Endothelial cell of umbilical vein (primary cell): ENCODE data around the gene DST. TPM values are rescaled to one million over a fixed set of nuclear protein-coding genes. Genes with fewer than 3 reads are reported as not detected.
A peak's percentile ranks its signal among the peaks of the same experiment; 100 is the strongest.

Source experiments
- BruUV-seq: library from RNA; stranded (reverse); fragments of 400-500 nt; replicated peaks from 2 replicates; lab custom pipeline; 2021; lab: Mats Ljungman, UMichigan
- CTCF ChIA-PET: fragments of 300-600, 350-600 bp; sonication (Branson Sonifier 250); formaldehyde crosslinking; loops from one replicate; lab custom pipeline; 2021; ENCODE audit warnings: antibody characterized with exemption, inconsistent platforms; lab: Charles Lee
- POLR2A ChIA-PET: fragments of 300-600, 350-600 bp; sonication (Branson Sonifier 250); formaldehyde crosslinking; loops from one replicate; lab custom pipeline; 2021; ENCODE audit warnings: antibody characterized with exemption, inconsistent platforms; lab: Charles Lee
- DNase-seq: peaks from one replicate; pipeline ENCODE4 v3.0.0-alpha.2; 2011; ENCODE audit warnings: low read depth, low spot score
- FAIRE-seq: peaks from 2 replicates; lab custom pipeline; 2011; peaks lifted over from hg19 to GRCh38; lab: Jason Lieb, UNC
- H2AFZ ChIP-seq: 2 replicates; pipeline ENCODE4 v1.6.0; 2012; ENCODE audit warnings: low read depth, low read length, control low read depth, inconsistent platforms
- H3K27ac ChIP-seq: 2 replicates; pipeline ENCODE4 v1.5.1; 2011; ENCODE audit warnings: low read depth, mild to moderate bottlenecking, control low read depth, low read length, moderate library complexity; ENCODE audit not compliant: insufficient read depth
- H3K27me3 ChIP-seq, 2 experiments: 2 replicates each; pipeline versions ENCODE4 v1.6.0 to v1.6.1; 2011; ENCODE audit warnings: low read length in 2 of 2, mixed read lengths in 1 of 2; ENCODE audit not compliant: control insufficient read depth in 2 of 2, insufficient read depth in 2 of 2
- H3K36me3 ChIP-seq, 2 experiments: 2 replicates in 1 of 2; 3 replicates in 1 of 2; pipeline ENCODE4 v1.5.1; 2011; ENCODE audit warnings: low read length in 2 of 2, mild to moderate bottlenecking in 1 of 2, moderate library complexity in 1 of 2; ENCODE audit not compliant: control insufficient read depth in 2 of 2, insufficient read depth in 2 of 2; ENCODE audit errors: extremely low read depth in 1 of 2
- H3K4me1 ChIP-seq: 3 replicates; pipeline ENCODE4 v1.5.1; 2011; ENCODE audit warnings: mild to moderate bottlenecking, low read length; ENCODE audit not compliant: control insufficient read depth, insufficient read depth; ENCODE audit errors: extremely low read depth
- H3K4me2 ChIP-seq: 2 replicates; pipeline ENCODE4 v1.6.1; 2011; ENCODE audit warnings: low read length, control low read depth, mixed read lengths; ENCODE audit not compliant: insufficient read depth
- H3K4me3 ChIP-seq, 3 experiments: fragments of 200-600 bp in 1 of 3; sonication (generic), shearing (Covaris generic) in 1 of 3; replicated peaks in 1 of 3; 2 replicates each; pipeline ENCODE4 v1.5.1; 2011 to 2016; ENCODE audit warnings: control low read depth in 3 of 3, low read length in 3 of 3, mild to moderate bottlenecking in 2 of 3, inconsistent platforms in 1 of 3, low read depth in 1 of 3, moderate library complexity in 1 of 3; ENCODE audit not compliant: insufficient read depth in 1 of 3
- H3K79me2 ChIP-seq: 2 replicates; pipeline ENCODE4 v1.6.0; 2012; ENCODE audit warnings: low read length, inconsistent platforms; ENCODE audit not compliant: control insufficient read depth, insufficient read depth
- H3K9ac ChIP-seq: replicated peaks from 2 replicates; pipeline ENCODE3; 2011; ENCODE audit warnings: low read length, control low read depth; ENCODE audit not compliant: insufficient read depth; ENCODE audit errors: extremely low read depth
- H3K9me1 ChIP-seq: replicated peaks from 3 replicates; pipeline ENCODE4 v1.6.0; 2011; ENCODE audit warnings: mild to moderate bottlenecking, low read length; ENCODE audit not compliant: control insufficient read depth, insufficient read depth; ENCODE audit errors: extremely low read depth
- H3K9me3 ChIP-seq: replicated peaks from 2 replicates; pipeline ENCODE4 v1.5.1; 2012; ENCODE audit warnings: low read length, inconsistent platforms; ENCODE audit not compliant: control insufficient read depth, insufficient read depth
- H4K20me1 ChIP-seq: replicated peaks from 2 replicates; pipeline ENCODE3; 2011; ENCODE audit warnings: mild to moderate bottlenecking, low read length; ENCODE audit not compliant: control insufficient read depth, insufficient read depth; ENCODE audit errors: extremely low read depth
- EZH2 ChIP-seq: IDR thresholded peaks from 2 replicates; pipeline ENCODE4 v1.6.1; 2012; ENCODE audit warnings: borderline replicate concordance, low read depth, mild to moderate bottlenecking, moderate library complexity, low read length, inconsistent platforms; ENCODE audit not compliant: severe bottlenecking
- FOS ChIP-seq: IDR thresholded peaks from 2 replicates; pipeline ENCODE4 v1.6.1; 2011; ENCODE audit warnings: mild to moderate bottlenecking, low read length, moderate library complexity, borderline replicate concordance; ENCODE audit not compliant: insufficient read depth
- GATA2 ChIP-seq: IDR thresholded peaks from 2 replicates; pipeline ENCODE4 v1.7.0; 2011; ENCODE audit warnings: low read depth, mild to moderate bottlenecking, moderate library complexity, mixed read lengths, low read length; ENCODE audit not compliant: insufficient read length, insufficient read depth
- JUN ChIP-seq: IDR thresholded peaks from 2 replicates; pipeline ENCODE4 v1.6.1; 2011; ENCODE audit warnings: borderline replicate concordance, low read depth; ENCODE audit not compliant: insufficient read length, insufficient read depth
- MYC ChIP-seq: IDR thresholded peaks from one replicate; pipeline ENCODE4 v1.6.1; 2011; ENCODE audit warnings: mild to moderate bottlenecking, low read depth, low read length
- POLR2A ChIP-seq: IDR thresholded peaks from 2 replicates; pipeline ENCODE4 v1.6.1; 2012; ENCODE audit warnings: low read depth, mild to moderate bottlenecking, control low read depth, low read length
- POLR2AphosphoS5 ChIP-seq: IDR thresholded peaks from 2 replicates; pipeline ENCODE4 v1.6.1; 2012; ENCODE audit warnings: low read depth, mild to moderate bottlenecking, control low read depth, low read length, moderate library complexity; ENCODE audit not compliant: insufficient read depth
- dilution Hi-C: fragments of 300-500 bp; cut with MboI; formaldehyde crosslinking; loops from one replicate; pipeline ENCODE4 v1.15.0; 2019; ENCODE audit warnings: low sequenced_read_pairs; ENCODE audit not compliant: extremely low pct_ligation_motif_present
- intact Hi-C: fragments of 100-400 bp; cut with micrococcal nuclease; formaldehyde crosslinking; loops from one replicate; pipeline ENCODE4 v1.10.0; 2022
- polyA plus RNA-seq, 4 experiments: library from polyadenylated mRNA; depleted of rRNA in 3 of 4; stranded (reverse) in 3 of 4; unstranded in 1 of 4; fragments of >200 nt; gene quantifications; 2 replicates each; pipeline versions ENCODE4 v1.2.1 to v1.2.3, GENCODE V29; 2011 to 2012; ENCODE audit warnings: missing spikeins in 1 of 4
- total RNA-seq: library from RNA; stranded (reverse); gene quantifications from 2 replicates; pipeline ENCODE4 v1.2.3, GENCODE V29; 2021
- TF ChIP-seq, protein P1 (sequence below): IDR thresholded peaks from 2 replicates; pipeline ENCODE4 v1.6.1; 2011; ENCODE audit not compliant: insufficient read depth, insufficient read length
- TF ChIP-seq, protein P2 (sequence below), 2 donors: IDR thresholded peaks; 1 replicate in 1 of 2; 2 replicates in 1 of 2; pipeline ENCODE4 v1.5.1; 2011; ENCODE audit warnings: low read length in 2 of 2, mild to moderate bottlenecking in 2 of 2, moderate library complexity in 2 of 2, control low read depth in 1 of 2, inconsistent platforms in 1 of 2, low read depth in 1 of 2; ENCODE audit not compliant: insufficient read depth in 1 of 2; ENCODE audit errors: extremely low read depth in 1 of 2

DST gene
- total and polyA plus RNA-seq, 2 donors (not counting 3 experiments of a cell fraction or from before 2014, with no cell fraction given), result 62.3 to 253 TPM

DNA sequence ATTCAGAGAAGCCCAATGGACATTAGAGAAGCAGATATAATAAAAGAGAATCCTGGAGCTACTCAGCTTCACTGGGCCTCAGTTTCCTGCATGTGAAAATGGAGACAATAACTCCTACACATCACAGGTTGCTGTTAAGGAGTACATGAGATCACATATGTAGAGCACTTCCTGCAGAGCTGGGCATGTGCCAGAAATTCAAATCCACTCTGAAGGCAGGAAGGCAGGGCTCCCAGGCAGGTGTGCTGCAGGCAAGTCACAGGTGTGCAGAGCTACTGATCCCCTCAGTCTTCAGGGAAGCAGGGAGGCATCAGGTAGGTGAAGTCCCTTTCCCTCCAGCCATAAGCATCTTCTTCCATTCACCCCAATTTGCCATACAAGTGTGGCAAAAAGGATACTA lies 48.0 kb downstream of the DST start:
- Histone ChIP-seq H4K20me1 (no peaks in the 10 kb centered on the region), H3K9me3 (no peaks in the 10 kb centered on the region), H3K27me3 (no peaks in the 10 kb centered on the region), H3K4me1 (no peaks in the 10 kb centered on the region), H2AFZ (no peak overlapping the region), H3K9ac (no peak overlapping the region), H3K79me2 (no peaks in the 10 kb centered on the region), H3K27ac (no peak overlapping the region), H3K36me3 (peaks cover 13 to 15% of the 10 kb centered on the region in 2 experiments), H3K9me1 (no peaks in the 10 kb centered on the region), H3K4me2 (no peak overlapping the region), H3K4me3 (no peak overlapping the region)
- intact Hi-C loops (loop anchor here (10.0 kb wide), 2 partner anchors 610 to 1320 kb away; no protein-coding TSS in a partner anchor), dilution Hi-C loops (no loop called here)
- ChIA-PET CTCF (interaction anchor here (0.6 to 5.6 kb wide), 33 partner anchors 9 to 616 kb away, joined by 3 to 110 read pairs (median 7); no protein-coding TSS in a partner anchor), POLR2A (no interaction called here)
- no TSS peak for BruUV-seq
- DNase-seq (peak; percentile 10), FAIRE-seq (no peak)
- TF ChIP-seq FOS (no peak), GATA2 (no peak), POLR2A (no peak)

DNA sequence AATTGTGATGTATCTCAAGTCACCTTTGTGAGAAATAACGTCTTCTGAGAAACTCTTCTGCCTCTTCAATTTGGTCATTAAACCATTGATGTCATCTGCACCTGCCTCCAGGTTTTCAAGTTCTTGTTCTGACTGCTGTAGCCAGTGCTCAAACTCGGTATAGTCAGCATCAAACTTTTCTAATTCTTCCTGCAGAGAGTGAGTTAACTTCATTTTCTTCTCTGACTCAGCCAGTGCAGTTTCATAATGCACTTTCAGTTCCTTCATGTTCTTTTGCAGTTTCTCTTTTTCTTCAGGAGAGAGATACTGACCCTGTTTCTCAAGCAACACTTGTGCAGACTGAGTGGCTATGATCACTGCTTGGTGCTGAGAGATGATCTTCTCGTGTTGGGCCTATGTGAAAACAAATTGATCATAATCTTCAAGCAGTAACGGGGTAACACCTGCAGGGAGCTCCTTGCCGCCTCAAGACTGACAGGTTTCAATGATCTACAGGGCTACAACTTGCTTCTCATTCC lies 48.8 kb downstream of the DST start:
- no peak overlapping the region for H3K27ac ChIP-seq
- H3K9ac ChIP-seq, result no peak overlapping the region
- no peak overlapping the region for H3K4me3 ChIP-seq
- DNase-seq, result no peak
- H3K9me3 ChIP-seq, result no peaks in the 10 kb centered on the region
- no peak for FAIRE-seq
- dilution Hi-C loops (no loop called here), intact Hi-C loops (loop anchor here (1.0 to 10.0 kb wide), 4 partner anchors 235 to 1319 kb away; no protein-coding TSS in a partner anchor)
- ChIA-PET CTCF (interaction anchor here (0.9 to 5.6 kb wide), 19 partner anchors 14 to 301 kb away, joined by 3 to 110 read pairs (median 11); no protein-coding TSS in a partner anchor), POLR2A (no interaction called here)
- H4K20me1 ChIP-seq, result no peaks in the 10 kb centered on the region
- no peaks in the 10 kb centered on the region for H3K79me2 ChIP-seq
- H3K9me1 ChIP-seq, result no peaks in the 10 kb centered on the region
- no peak overlapping the region for H3K4me2 ChIP-seq
- no TSS peak for BruUV-seq
- TF ChIP-seq EZH2, result no peak
- TF ChIP-seq, protein P1, sequence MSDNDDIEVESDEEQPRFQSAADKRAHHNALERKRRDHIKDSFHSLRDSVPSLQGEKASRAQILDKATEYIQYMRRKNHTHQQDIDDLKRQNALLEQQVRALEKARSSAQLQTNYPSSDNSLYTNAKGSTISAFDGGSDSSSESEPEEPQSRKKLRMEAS, result no peak
- no peak for TF ChIP-seq JUN
- no peak for TF ChIP-seq FOS
- no peak for TF ChIP-seq POLR2A
- no peak for TF ChIP-seq POLR2AphosphoS5
- no peak for TF ChIP-seq MYC
- TF ChIP-seq, protein P2, sequence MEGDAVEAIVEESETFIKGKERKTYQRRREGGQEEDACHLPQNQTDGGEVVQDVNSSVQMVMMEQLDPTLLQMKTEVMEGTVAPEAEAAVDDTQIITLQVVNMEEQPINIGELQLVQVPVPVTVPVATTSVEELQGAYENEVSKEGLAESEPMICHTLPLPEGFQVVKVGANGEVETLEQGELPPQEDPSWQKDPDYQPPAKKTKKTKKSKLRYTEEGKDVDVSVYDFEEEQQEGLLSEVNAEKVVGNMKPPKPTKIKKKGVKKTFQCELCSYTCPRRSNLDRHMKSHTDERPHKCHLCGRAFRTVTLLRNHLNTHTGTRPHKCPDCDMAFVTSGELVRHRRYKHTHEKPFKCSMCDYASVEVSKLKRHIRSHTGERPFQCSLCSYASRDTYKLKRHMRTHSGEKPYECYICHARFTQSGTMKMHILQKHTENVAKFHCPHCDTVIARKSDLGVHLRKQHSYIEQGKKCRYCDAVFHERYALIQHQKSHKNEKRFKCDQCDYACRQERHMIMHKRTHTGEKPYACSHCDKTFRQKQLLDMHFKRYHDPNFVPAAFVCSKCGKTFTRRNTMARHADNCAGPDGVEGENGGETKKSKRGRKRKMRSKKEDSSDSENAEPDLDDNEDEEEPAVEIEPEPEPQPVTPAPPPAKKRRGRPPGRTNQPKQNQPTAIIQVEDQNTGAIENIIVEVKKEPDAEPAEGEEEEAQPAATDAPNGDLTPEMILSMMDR (IDR thresholded peaks at IDR 0.05; ENCODE audit: extremely low read depth in 1 of 2, insufficient read depth in 1 of 2, low read depth in 1 of 2, low read length in 2 of 2), result no peak
- TF ChIP-seq GATA2, result no peak
- H3K4me1 ChIP-seq, result no peaks in the 10 kb centered on the region
- peaks cover 12 to 18% of the 10 kb centered on the region in 2 experiments for H3K36me3 ChIP-seq
- H2AFZ ChIP-seq, result no peak overlapping the region
- no peaks in the 10 kb centered on the region for H3K27me3 ChIP-seq
